ENCODE results near the gene ANKRD37. TPM values are rescaled to one million over a fixed set of nuclear protein-coding genes. Genes with fewer than 3 reads are reported as not detected.

Gene ANKRD37
- total RNA-seq, 1 experiment from 2014 or later: 3.7 TPM

DNA sequence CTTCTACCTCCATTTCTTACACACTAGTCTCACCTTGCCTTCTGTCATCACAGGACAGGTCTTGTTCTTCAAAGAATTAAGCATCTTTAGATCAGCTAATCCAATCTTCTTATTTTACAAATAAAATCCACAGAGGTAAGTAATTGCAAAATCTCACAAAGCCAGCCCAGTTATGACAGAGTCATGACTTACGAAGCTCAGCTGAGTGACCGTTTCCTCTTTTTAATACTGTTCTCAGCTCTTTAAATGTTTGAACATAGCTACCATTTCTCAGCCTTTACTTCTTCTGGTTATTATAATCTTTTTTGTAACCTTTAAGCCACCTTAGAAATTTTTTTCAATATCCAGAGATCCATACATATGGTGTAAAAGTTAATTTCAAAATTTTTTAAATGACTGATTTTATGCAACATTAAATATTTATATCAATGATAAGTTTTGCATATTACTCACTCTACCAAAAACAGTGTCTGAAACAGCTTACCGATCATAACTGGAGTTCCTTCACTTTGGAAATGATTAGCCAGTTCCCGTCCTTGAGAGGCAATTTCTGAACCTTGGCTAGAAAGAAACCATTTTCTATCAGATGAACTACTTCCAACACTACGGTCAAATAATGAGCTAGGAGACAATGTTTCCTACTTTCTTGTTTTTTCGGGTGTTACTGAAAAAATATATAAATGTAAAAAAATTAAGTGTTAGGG lies 8.8 kb downstream of the ANKRD37 start:
- no peak overlapping the region for H3K27ac Mint-ChIP-seq

More for the DNA sequence above, 8.8 kb downstream of the ANKRD37 start:
- Mint-ChIP-seq H3K4me3 (no peak overlapping the region), H3K9me3 (peaks cover 4 to 6% of the 10 kb centered on the region in 2 experiments; a peak in 4 of 5 replicates), H3K27me3 (ENCODE audit: low read depth) (no peaks in the 10 kb centered on the region), H3K36me3 (ENCODE audit: insufficient read depth in 1 of 3, low read depth in 3 of 3) (peaks cover 9 to 69% (median 61%) of the 10 kb centered on the region in 3 experiments), H3K4me1 (no peaks in the 10 kb centered on the region)
- Histone ChIP-seq H3K27me3 (ENCODE audit: insufficient read depth, low read length) (no peaks in the 10 kb centered on the region), H3K23ac (ENCODE audit: insufficient read length, low read depth, low read length) (no peak overlapping the region), H3K14ac (ENCODE audit: insufficient read depth, low read length) (no peak overlapping the region), H3K9ac (ENCODE audit: extremely low read depth, insufficient read length, low read length) (no peak overlapping the region), H3T11ph (ENCODE audit: low read length) (no peak overlapping the region), H2BK12ac (ENCODE audit: insufficient read length, low read depth, low read length) (no peak overlapping the region), H3K9me3 (ENCODE audit: control insufficient read depth, low read depth, low read length) (no peaks in the 10 kb centered on the region), H3K56ac (ENCODE audit: insufficient read length, low read depth, low read length) (no peak overlapping the region), H3K4me2 (ENCODE audit: insufficient read depth, insufficient read length, low read length) (no peak overlapping the region), H2BK120ac (ENCODE audit: low read depth, low read length, poor library complexity, severe bottlenecking) (no peak overlapping the region), H2BK20ac (ENCODE audit: low read depth, low read length, poor library complexity, severe bottlenecking) (no peak overlapping the region), H3K4me1 (ENCODE audit: insufficient read depth, low read length) (no peaks in the 10 kb centered on the region), H4K20me1 (ENCODE audit: control insufficient read depth, insufficient read depth, insufficient read length) (no peaks in the 10 kb centered on the region), H3K79me1 (ENCODE audit: insufficient read depth, low read depth, low read length, poor library complexity, severe bottlenecking) (no peaks in the 10 kb centered on the region), H2BK5ac (ENCODE audit: insufficient read length, low read length) (no peak overlapping the region), H2AK5ac (ENCODE audit: insufficient read length, low read length) (no peak overlapping the region), H3K23me2 (ENCODE audit: insufficient read length, low read depth, low read length, poor library complexity, severe bottlenecking) (no peaks in the 10 kb centered on the region), H3K27ac (ENCODE audit: insufficient read length, low read depth, low read length) (no peak overlapping the region), H2AFZ (ENCODE audit: low read length) (no peak overlapping the region), H3K4ac (ENCODE audit: low read depth, low read length) (no peak overlapping the region), H3K18ac (ENCODE audit: insufficient read length, low read depth, low read length) (no peak overlapping the region), H4K91ac (ENCODE audit: insufficient read length, low read depth, low read length) (no peak overlapping the region), H3K79me2 (ENCODE audit: insufficient read depth, low read length) (no peaks in the 10 kb centered on the region), H2BK15ac (ENCODE audit: low read depth, low read length) (no peak overlapping the region), H4K5ac (ENCODE audit: insufficient read length, low read depth, low read length) (no peak overlapping the region), H4K8ac (replicated peaks; ENCODE audit: insufficient read length, low read depth, low read length) (no peak overlapping the region)
- DNase-seq: no peak
- WGBS (ENCODE audit: extremely low coverage, insufficient read length, low lambda C conversion rate): no CpG with 5 or more reads among the region's 6 CpGs
- TF ChIP-seq, protein P1, sequence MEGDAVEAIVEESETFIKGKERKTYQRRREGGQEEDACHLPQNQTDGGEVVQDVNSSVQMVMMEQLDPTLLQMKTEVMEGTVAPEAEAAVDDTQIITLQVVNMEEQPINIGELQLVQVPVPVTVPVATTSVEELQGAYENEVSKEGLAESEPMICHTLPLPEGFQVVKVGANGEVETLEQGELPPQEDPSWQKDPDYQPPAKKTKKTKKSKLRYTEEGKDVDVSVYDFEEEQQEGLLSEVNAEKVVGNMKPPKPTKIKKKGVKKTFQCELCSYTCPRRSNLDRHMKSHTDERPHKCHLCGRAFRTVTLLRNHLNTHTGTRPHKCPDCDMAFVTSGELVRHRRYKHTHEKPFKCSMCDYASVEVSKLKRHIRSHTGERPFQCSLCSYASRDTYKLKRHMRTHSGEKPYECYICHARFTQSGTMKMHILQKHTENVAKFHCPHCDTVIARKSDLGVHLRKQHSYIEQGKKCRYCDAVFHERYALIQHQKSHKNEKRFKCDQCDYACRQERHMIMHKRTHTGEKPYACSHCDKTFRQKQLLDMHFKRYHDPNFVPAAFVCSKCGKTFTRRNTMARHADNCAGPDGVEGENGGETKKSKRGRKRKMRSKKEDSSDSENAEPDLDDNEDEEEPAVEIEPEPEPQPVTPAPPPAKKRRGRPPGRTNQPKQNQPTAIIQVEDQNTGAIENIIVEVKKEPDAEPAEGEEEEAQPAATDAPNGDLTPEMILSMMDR (conservative IDR thresholded peaks at IDR 0.05): no peak

Measured in H9 (cell line).